SK-N-SH treated with all-trans-retinoic acid at 6 μM for 48 hours (cell line): ENCODE measurements around the gene GABBR1.

Experiments used
- ATAC-seq: fragments of 200-7000 bp; cut with Tn5 transposase; 3 replicates; pipeline ENCODE4 v1.9.1; 2020; ENCODE audit warnings: mild to moderate bottlenecking, moderate library complexity
- CSDC2 ChIP-seq: fragments of 250-450 bp; sonication (Bioruptor Pico); IDR thresholded peaks from 2 replicates; pipeline ENCODE4 v1.5.0; 2020; ENCODE audit warnings: mild to moderate bottlenecking, moderate library complexity
- ESRRG ChIP-seq: fragments of 250-450 bp; sonication (Bioruptor Pico); IDR thresholded peaks from 2 replicates; pipeline ENCODE4 v1.6.1; 2021; ENCODE audit warnings: mild to moderate bottlenecking
- GLIS3 ChIP-seq: fragments of 250-450 bp; sonication (Bioruptor Pico); IDR thresholded peaks from 2 replicates; pipeline ENCODE4 v1.5.0; 2020; ENCODE audit warnings: mild to moderate bottlenecking, moderate library complexity
- ISL1 ChIP-seq: fragments of 250-450 bp; sonication (Bioruptor Pico); IDR thresholded peaks from 2 replicates; pipeline ENCODE4 v2.1.2; 2022; ENCODE audit warnings: mild to moderate bottlenecking, moderate library complexity
- OSR1 ChIP-seq: fragments of 250-450 bp; sonication (Bioruptor Pico); IDR thresholded peaks from 2 replicates; pipeline ENCODE4 v1.8.0; 2022; ENCODE audit warnings: moderate library complexity, mild to moderate bottlenecking, inconsistent platforms
- PPARA ChIP-seq: fragments of 250-450 bp; sonication (Bioruptor Pico); IDR thresholded peaks from 2 replicates; pipeline ENCODE4 v1.5.0; 2020; ENCODE audit warnings: mild to moderate bottlenecking, borderline replicate concordance
- RARB ChIP-seq: fragments of 250-450 bp; sonication (Bioruptor Pico); IDR thresholded peaks from 2 replicates; pipeline ENCODE4 v1.8.0; 2021; ENCODE audit warnings: mild to moderate bottlenecking, moderate library complexity
- SNAI2 ChIP-seq: fragments of 250-450 bp; sonication (Bioruptor Pico); IDR thresholded peaks from 2 replicates; pipeline ENCODE4 v1.5.0; 2020; ENCODE audit warnings: mild to moderate bottlenecking, moderate library complexity
- TOX ChIP-seq: fragments of 250-450 bp; sonication (Bioruptor Pico); IDR thresholded peaks from 2 replicates; pipeline ENCODE4 v1.8.0; 2021; ENCODE audit warnings: mild to moderate bottlenecking, moderate library complexity, borderline replicate concordance
- ZC3H10 ChIP-seq: fragments of 250-450 bp; sonication (Bioruptor Pico); IDR thresholded peaks from 2 replicates; pipeline ENCODE4 v1.5.1; 2021; ENCODE audit warnings: mild to moderate bottlenecking, moderate library complexity
- ZFP3 ChIP-seq: fragments of 250-450 bp; sonication (Bioruptor Pico); IDR thresholded peaks from 2 replicates; pipeline ENCODE4 v1.5.0; 2020; ENCODE audit warnings: mild to moderate bottlenecking, moderate library complexity
- ZFP30 ChIP-seq: fragments of 450-650 bp; formaldehyde crosslinking; IDR thresholded peaks from 2 replicates; pipeline ENCODE4 v1.5.0; 2022; ENCODE audit warnings: mild to moderate bottlenecking, moderate library complexity
- ZNF565 ChIP-seq: fragments of 450-650 bp; formaldehyde crosslinking; conservative IDR thresholded peaks from 2 replicates; pipeline ENCODE4 v1.5.0; 2020; ENCODE audit warnings: low read depth, mild to moderate bottlenecking, moderate library complexity
- ZNF70 ChIP-seq: fragments of 450-650 bp; formaldehyde crosslinking; IDR thresholded peaks from 2 replicates; pipeline ENCODE4 v1.5.0; 2020; ENCODE audit warnings: mild to moderate bottlenecking, moderate library complexity
- ZNF8 ChIP-seq: fragments of 450-650 bp; formaldehyde crosslinking; IDR thresholded peaks from 2 replicates; pipeline ENCODE4 v1.5.0; 2020; ENCODE audit warnings: mild to moderate bottlenecking, moderate library complexity
- TF ChIP-seq, protein P1 (sequence below): fragments of 250-450 bp; sonication (Bioruptor Pico); IDR thresholded peaks from 2 replicates; pipeline ENCODE4 v1.5.0; 2020; ENCODE audit warnings: mild to moderate bottlenecking, moderate library complexity
- TF ChIP-seq, protein P2 (sequence below): fragments of 250-450 bp; sonication (Bioruptor Pico); IDR thresholded peaks from 2 replicates; pipeline ENCODE4 v1.5.1; 2021; ENCODE audit warnings: mild to moderate bottlenecking, moderate library complexity
- TF ChIP-seq, protein P3 (sequence below): fragments of 250-450 bp; sonication (Bioruptor Pico); IDR thresholded peaks from 2 replicates; pipeline ENCODE4 v1.5.1; 2020; ENCODE audit warnings: low read depth, mild to moderate bottlenecking, moderate library complexity
- TF ChIP-seq, protein P4 (sequence below): fragments of 250-450 bp; sonication (Bioruptor Pico); IDR thresholded peaks from 2 replicates; pipeline ENCODE4 v1.8.0; 2020; ENCODE audit warnings: mild to moderate bottlenecking, moderate library complexity, borderline replicate concordance
- TF ChIP-seq, protein P5 (sequence below): fragments of 250-450 bp; sonication (Bioruptor Pico); IDR thresholded peaks from 2 replicates; pipeline ENCODE4 v1.8.0; 2021; ENCODE audit warnings: low read depth, mild to moderate bottlenecking, moderate library complexity, borderline replicate concordance

The GABBR1 gene

DNA sequence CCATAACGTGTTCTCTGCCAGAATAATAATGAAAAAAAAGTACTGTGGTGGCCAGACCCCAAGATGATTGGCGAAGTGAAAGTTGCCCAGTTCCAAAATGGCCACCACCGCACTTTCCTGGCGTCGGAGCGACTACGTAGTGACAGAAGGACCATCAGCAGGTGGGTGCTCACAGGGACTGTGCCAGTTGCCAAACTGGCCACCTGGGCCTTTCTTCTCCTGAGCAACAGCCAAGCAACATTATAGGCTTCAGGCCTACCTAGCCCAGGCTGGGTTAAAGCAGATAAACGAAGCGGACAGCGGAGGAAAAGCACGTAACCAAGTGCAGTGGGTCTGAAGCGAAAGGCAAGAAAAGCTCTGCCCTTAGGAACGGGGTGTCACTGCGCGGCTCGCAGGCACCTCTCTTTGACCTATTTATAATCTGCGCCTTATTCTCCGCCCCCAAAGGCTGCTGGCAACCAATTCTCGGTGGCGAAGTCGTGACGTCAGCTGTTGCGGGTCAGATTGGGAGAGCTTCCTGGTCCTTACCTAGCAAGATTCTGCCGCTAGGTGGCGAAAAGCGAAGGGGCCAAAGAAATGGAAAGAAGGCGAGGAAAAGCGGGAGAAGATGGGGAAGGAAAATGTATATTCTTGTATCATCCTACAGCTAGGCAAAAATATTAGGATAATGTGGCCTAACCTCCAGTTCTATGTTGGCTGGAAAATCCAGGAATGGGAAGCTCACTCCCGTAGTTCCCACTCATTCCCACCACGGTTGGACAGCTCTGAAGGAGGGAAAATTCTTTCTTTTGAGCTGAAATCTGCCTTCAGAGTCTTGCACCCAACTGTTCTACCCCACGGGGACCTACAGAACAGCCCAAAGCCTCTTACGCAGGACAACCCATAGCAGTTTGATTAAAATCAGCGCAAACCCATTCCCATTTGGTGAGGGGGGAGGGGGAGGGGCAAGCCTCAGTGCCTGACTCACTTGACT, 17.0 kb upstream of the GABBR1 start:
- ATAC-seq: peak; percentile 95
- TF ChIP-seq ZC3H10 (CRISPR knock-in tag) (no peak), ISL1 (no peak), ZFP3 (CRISPR knock-in tag) (no peak), ESRRG (CRISPR knock-in tag) (no peak), ZNF565 (CRISPR knock-in tag) (no peak), PPARA (CRISPR knock-in tag) (no peak), ZNF8 (CRISPR knock-in tag) (no peak), SNAI2 (CRISPR knock-in tag) (no peak)
- TF ChIP-seq, protein P1, sequence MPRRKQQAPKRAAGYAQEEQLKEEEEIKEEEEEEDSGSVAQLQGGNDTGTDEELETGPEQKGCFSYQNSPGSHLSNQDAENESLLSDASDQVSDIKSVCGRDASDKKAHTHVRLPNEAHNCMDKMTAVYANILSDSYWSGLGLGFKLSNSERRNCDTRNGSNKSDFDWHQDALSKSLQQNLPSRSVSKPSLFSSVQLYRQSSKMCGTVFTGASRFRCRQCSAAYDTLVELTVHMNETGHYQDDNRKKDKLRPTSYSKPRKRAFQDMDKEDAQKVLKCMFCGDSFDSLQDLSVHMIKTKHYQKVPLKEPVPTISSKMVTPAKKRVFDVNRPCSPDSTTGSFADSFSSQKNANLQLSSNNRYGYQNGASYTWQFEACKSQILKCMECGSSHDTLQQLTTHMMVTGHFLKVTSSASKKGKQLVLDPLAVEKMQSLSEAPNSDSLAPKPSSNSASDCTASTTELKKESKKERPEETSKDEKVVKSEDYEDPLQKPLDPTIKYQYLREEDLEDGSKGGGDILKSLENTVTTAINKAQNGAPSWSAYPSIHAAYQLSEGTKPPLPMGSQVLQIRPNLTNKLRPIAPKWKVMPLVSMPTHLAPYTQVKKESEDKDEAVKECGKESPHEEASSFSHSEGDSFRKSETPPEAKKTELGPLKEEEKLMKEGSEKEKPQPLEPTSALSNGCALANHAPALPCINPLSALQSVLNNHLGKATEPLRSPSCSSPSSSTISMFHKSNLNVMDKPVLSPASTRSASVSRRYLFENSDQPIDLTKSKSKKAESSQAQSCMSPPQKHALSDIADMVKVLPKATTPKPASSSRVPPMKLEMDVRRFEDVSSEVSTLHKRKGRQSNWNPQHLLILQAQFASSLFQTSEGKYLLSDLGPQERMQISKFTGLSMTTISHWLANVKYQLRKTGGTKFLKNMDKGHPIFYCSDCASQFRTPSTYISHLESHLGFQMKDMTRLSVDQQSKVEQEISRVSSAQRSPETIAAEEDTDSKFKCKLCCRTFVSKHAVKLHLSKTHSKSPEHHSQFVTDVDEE (CRISPR knock-in tag): no peak
- TF ChIP-seq, all 23 proteins: peak for 0

DNA sequence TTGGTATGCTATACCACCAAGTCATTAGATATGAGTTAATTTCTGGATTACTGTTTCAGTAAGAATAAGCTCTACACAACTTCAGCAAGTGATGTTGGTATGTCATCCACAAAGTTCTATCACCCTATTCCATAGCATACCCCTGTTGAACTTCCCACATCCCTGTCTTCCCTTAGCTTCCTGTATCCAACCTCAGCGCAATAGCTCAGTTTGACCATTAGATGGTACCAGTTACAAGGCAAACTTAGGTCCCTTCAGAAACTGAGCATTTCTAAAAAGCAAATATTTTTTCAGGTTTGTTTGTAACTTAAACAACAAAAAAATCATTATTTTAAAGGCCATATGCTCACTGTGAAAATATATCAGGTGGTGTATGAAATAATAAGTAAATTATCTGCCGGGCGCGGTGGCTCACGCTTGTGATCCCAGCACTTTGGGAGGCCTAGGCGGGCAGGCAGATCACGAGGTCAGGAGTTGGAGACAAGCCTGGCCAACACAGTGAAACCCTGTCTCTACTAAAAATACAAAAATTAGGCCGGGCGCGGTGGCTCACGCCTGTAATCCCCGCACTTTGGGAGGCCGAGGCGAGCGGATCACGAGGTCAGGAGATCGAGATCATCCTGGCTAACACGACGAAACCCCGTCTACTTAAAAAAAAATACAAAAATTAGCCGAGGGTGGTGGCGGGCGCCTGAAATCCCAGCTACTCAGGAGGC, 15.1 kb upstream of the GABBR1 start:
- TF ChIP-seq, protein P2, sequence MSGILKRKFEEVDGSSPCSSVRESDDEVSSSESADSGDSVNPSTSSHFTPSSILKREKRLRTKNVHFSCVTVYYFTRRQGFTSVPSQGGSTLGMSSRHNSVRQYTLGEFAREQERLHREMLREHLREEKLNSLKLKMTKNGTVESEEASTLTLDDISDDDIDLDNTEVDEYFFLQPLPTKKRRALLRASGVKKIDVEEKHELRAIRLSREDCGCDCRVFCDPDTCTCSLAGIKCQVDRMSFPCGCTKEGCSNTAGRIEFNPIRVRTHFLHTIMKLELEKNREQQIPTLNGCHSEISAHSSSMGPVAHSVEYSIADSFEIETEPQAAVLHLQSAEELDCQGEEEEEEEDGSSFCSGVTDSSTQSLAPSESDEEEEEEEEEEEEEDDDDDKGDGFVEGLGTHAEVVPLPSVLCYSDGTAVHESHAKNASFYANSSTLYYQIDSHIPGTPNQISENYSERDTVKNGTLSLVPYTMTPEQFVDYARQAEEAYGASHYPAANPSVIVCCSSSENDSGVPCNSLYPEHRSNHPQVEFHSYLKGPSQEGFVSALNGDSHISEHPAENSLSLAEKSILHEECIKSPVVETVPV: no peak
- TF ChIP-seq CSDC2 (CRISPR knock-in tag): no peak
- no peak for TF ChIP-seq ZNF8 (CRISPR knock-in tag)
- no peak for TF ChIP-seq ZFP3 (CRISPR knock-in tag)
- TF ChIP-seq, protein P1 (CRISPR knock-in tag): no peak
- no peak for TF ChIP-seq GLIS3
- no peak for TF ChIP-seq OSR1
- TF ChIP-seq ZC3H10 (CRISPR knock-in tag): no peak
- TF ChIP-seq, protein P3, sequence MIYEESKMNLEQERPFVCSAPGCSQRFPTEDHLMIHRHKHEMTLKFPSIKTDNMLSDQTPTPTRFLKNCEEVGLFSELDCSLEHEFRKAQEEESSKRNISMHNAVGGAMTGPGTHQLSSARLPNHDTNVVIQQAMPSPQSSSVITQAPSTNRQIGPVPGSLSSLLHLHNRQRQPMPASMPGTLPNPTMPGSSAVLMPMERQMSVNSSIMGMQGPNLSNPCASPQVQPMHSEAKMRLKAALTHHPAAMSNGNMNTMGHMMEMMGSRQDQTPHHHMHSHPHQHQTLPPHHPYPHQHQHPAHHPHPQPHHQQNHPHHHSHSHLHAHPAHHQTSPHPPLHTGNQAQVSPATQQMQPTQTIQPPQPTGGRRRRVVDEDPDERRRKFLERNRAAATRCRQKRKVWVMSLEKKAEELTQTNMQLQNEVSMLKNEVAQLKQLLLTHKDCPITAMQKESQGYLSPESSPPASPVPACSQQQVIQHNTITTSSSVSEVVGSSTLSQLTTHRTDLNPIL: no peak
- TF ChIP-seq, protein P4, sequence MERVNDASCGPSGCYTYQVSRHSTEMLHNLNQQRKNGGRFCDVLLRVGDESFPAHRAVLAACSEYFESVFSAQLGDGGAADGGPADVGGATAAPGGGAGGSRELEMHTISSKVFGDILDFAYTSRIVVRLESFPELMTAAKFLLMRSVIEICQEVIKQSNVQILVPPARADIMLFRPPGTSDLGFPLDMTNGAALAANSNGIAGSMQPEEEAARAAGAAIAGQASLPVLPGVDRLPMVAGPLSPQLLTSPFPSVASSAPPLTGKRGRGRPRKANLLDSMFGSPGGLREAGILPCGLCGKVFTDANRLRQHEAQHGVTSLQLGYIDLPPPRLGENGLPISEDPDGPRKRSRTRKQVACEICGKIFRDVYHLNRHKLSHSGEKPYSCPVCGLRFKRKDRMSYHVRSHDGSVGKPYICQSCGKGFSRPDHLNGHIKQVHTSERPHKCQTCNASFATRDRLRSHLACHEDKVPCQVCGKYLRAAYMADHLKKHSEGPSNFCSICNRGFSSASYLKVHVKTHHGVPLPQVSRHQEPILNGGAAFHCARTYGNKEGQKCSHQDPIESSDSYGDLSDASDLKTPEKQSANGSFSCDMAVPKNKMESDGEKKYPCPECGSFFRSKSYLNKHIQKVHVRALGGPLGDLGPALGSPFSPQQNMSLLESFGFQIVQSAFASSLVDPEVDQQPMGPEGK: no peak
- no peak for TF ChIP-seq ZNF70
- TF ChIP-seq RARB (CRISPR knock-in tag): no peak
- TF ChIP-seq, protein P5, sequence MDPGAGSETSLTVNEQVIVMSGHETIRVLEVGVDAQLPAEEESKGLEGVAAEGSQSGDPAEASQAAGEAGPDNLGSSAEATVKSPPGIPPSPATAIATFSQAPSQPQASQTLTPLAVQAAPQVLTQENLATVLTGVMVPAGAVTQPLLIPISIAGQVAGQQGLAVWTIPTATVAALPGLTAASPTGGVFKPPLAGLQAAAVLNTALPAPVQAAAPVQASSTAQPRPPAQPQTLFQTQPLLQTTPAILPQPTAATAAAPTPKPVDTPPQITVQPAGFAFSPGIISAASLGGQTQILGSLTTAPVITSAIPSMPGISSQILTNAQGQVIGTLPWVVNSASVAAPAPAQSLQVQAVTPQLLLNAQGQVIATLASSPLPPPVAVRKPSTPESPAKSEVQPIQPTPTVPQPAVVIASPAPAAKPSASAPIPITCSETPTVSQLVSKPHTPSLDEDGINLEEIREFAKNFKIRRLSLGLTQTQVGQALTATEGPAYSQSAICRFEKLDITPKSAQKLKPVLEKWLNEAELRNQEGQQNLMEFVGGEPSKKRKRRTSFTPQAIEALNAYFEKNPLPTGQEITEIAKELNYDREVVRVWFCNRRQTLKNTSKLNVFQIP: no peak
- TF ChIP-seq TOX: no peak
- no peak for TF ChIP-seq ZFP30 (CRISPR knock-in tag)
- peak; percentile 54 for ATAC-seq
